OCI-LY1 (cell line): Measurements from ENCODE around the gene TOPAZ1.
"Not testable (repeated sequence)": the region's sequence is repeated elsewhere in the genome, so short reads cannot be mapped to it uniquely, and the experiment has no call there.

Experiments
- H2AFZ ChIP-seq: fragments of 200-600 bp; sonication (generic), shearing (Covaris generic); 2 replicates; pipeline ENCODE4 v1.6.0; 2014; ENCODE audit warnings: antibody characterized with exemption, mild to moderate bottlenecking, low read length
- H3F3A ChIP-seq: fragments of 200-600 bp; sonication (generic), shearing (Covaris generic); 2 replicates; pipeline ENCODE4 v1.6.0; 2014; ENCODE audit warnings: mild to moderate bottlenecking, antibody characterized with exemption, low read length, moderate library complexity; ENCODE audit not compliant: insufficient read depth
- H3K27ac ChIP-seq: fragments of 200-600 bp; sonication (generic); 2 replicates; pipeline ENCODE4 v1.5.1; 2014; ENCODE audit warnings: low read length, mixed run types, mild to moderate bottlenecking, low read depth; ENCODE audit not compliant: poor library complexity, severe bottlenecking
- H3K27me3 ChIP-seq: fragments of 200-600 bp; sonication (generic); 2 replicates; pipeline ENCODE4 v1.6.0; 2014; ENCODE audit warnings: antibody characterized with exemption, mild to moderate bottlenecking, low read length, moderate library complexity; ENCODE audit not compliant: insufficient read depth
- H3K36me3 ChIP-seq: fragments of 200-600 bp; sonication (generic); 2 replicates; pipeline ENCODE4 v1.6.1; 2014; ENCODE audit warnings: mild to moderate bottlenecking, antibody characterized with exemption, low read length, moderate library complexity, mixed read lengths; ENCODE audit not compliant: insufficient read depth
- H3K4me1 ChIP-seq: fragments of 200-600 bp; sonication (generic); 2 replicates; pipeline ENCODE4 v1.5.1; 2014; ENCODE audit warnings: mild to moderate bottlenecking, low read length, moderate library complexity; ENCODE audit not compliant: insufficient read depth, severe bottlenecking
- H3K4me2 ChIP-seq: fragments of 200-600 bp; sonication (generic), shearing (Covaris generic); 2 replicates; pipeline ENCODE4 v1.6.1; 2014; ENCODE audit warnings: low read length
- H3K4me3 ChIP-seq: fragments of 200-600 bp; sonication (generic); 2 replicates; pipeline ENCODE4 v1.5.1; 2014; ENCODE audit warnings: low read length, low read depth, mild to moderate bottlenecking, mixed read lengths; ENCODE audit not compliant: poor library complexity, severe bottlenecking
- H3K79me2 ChIP-seq: fragments of 200-600 bp; shearing (Covaris generic); 2 replicates; pipeline ENCODE4 v1.6.1; 2016; ENCODE audit warnings: mixed run types, low read length, mixed read lengths; ENCODE audit not compliant: insufficient read depth
- H3K9ac ChIP-seq: fragments of 200-600 bp; sonication (generic), shearing (Covaris generic); 2 replicates; pipeline ENCODE4 v1.6.1; 2014; ENCODE audit warnings: mild to moderate bottlenecking, low read length, mixed read lengths
- H3K9me2 ChIP-seq: fragments of 200-600 bp; sonication (generic), shearing (Covaris generic); 2 replicates; pipeline ENCODE4 v1.6.1; 2014; ENCODE audit warnings: low read depth, mild to moderate bottlenecking, low read length, mixed read lengths
- H3K9me3 ChIP-seq: fragments of 200-600 bp; shearing (Covaris generic); 2 replicates; pipeline ENCODE4 v1.6.1; 2014; ENCODE audit warnings: low read length, mixed read lengths
- H4K20me1 ChIP-seq: fragments of 200-600 bp; sonication (generic), shearing (Covaris generic); 2 replicates; pipeline ENCODE4 v1.6.0; 2016; ENCODE audit warnings: mild to moderate bottlenecking, low read length; ENCODE audit not compliant: insufficient read depth
- EZH2 ChIP-seq: fragments of 200-600 bp; sonication (generic), shearing (Covaris generic); IDR thresholded peaks from 2 replicates; pipeline ENCODE4 v1.8.0; 2017; ENCODE audit warnings: borderline replicate concordance, mixed run types, mild to moderate bottlenecking, antibody characterized with exemption, low read length, moderate library complexity, mixed read lengths
- TF ChIP-seq, protein P1 (sequence below): fragments of 200-600 bp; sonication (generic), shearing (Covaris generic); IDR thresholded peaks from 2 replicates; pipeline ENCODE4 v1.5.1; 2017; ENCODE audit warnings: mild to moderate bottlenecking, antibody characterized with exemption, low read length, moderate library complexity, mixed read lengths

TOPAZ1 gene

DNA sequence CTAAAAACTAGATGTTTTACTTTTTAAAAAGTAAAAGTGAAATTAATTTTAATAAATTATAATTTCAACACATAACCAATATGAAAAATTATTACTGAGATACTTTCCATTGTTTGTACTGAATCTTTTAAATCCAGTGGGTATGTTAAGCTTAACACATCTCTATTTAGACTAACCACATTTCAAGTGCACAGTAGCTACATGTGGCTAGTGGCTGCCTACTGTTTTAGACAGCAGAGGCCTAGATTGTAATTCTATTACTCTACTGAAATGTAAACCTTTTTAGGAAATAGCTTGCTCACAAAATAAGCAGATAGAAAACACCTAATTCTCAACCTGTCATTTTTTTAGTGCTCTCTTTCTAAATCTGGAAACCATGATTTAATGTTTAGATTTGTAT is 101.7 kb downstream of the TOPAZ1 start:
- H3K79me2 ChIP-seq = 0 out of 2 replicates have a peak, but pooled peaks cover 5% of the 10 kb centered on the region
- H2AFZ ChIP-seq = no peak overlapping the region
- no peaks in the 10 kb centered on the region for H3K9me2 ChIP-seq
- no peak overlapping the region for H3K27ac ChIP-seq
- no peak for TF ChIP-seq EZH2
- TF ChIP-seq, protein P1, sequence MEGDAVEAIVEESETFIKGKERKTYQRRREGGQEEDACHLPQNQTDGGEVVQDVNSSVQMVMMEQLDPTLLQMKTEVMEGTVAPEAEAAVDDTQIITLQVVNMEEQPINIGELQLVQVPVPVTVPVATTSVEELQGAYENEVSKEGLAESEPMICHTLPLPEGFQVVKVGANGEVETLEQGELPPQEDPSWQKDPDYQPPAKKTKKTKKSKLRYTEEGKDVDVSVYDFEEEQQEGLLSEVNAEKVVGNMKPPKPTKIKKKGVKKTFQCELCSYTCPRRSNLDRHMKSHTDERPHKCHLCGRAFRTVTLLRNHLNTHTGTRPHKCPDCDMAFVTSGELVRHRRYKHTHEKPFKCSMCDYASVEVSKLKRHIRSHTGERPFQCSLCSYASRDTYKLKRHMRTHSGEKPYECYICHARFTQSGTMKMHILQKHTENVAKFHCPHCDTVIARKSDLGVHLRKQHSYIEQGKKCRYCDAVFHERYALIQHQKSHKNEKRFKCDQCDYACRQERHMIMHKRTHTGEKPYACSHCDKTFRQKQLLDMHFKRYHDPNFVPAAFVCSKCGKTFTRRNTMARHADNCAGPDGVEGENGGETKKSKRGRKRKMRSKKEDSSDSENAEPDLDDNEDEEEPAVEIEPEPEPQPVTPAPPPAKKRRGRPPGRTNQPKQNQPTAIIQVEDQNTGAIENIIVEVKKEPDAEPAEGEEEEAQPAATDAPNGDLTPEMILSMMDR = no peak
- no peak overlapping the region for H3K4me3 ChIP-seq
- no peaks in the 10 kb centered on the region for H3F3A ChIP-seq
- peaks cover 18% of the 10 kb centered on the region for H3K4me1 ChIP-seq
- H4K20me1 ChIP-seq = no peaks in the 10 kb centered on the region
- H3K36me3 ChIP-seq = no peaks in the 10 kb centered on the region
- no peaks in the 10 kb centered on the region for H3K27me3 ChIP-seq
- H3K9ac ChIP-seq = no peak overlapping the region
- H3K4me2 ChIP-seq = no peak overlapping the region
- no peaks in the 10 kb centered on the region for H3K9me3 ChIP-seq

- H4K20me1 ChIP-seq, H3K9ac ChIP-seq, H3K9me2 ChIP-seq, H3K4me1 ChIP-seq, H3K9me3 ChIP-seq, H3K36me3 ChIP-seq, H3K4me2 ChIP-seq, H2AFZ ChIP-seq, H3K27me3 ChIP-seq, H3K27ac ChIP-seq, H3K4me3 ChIP-seq, H3K79me2 ChIP-seq, H3F3A ChIP-seq: not testable (repeated sequence)
Observed at GRCh38 chr3:44346590-44346989, 104.9 kb downstream of the TOPAZ1 start.

GRCh38 chr3:44348993-44349392 is 107.3 kb downstream of the TOPAZ1 start:
- no peaks in the 10 kb centered on the region for H4K20me1 ChIP-seq
- no peaks in the 10 kb centered on the region for H3K36me3 ChIP-seq
- no peaks in the 10 kb centered on the region for H3K27me3 ChIP-seq
- H3K4me3 ChIP-seq = no peak overlapping the region
- H3K79me2 ChIP-seq = no peaks in the 10 kb centered on the region
- no peak overlapping the region for H2AFZ ChIP-seq
- H3K9me2 ChIP-seq = no peaks in the 10 kb centered on the region
- no peaks in the 10 kb centered on the region for H3F3A ChIP-seq
- no peak for TF ChIP-seq EZH2
- TF ChIP-seq, protein P1 = no peak
- no peaks in the 10 kb centered on the region for H3K4me1 ChIP-seq
- H3K27ac ChIP-seq = no peak overlapping the region
- no peaks in the 10 kb centered on the region for H3K9me3 ChIP-seq
- H3K4me2 ChIP-seq = no peak overlapping the region
- no peak overlapping the region for H3K9ac ChIP-seq

DNA sequence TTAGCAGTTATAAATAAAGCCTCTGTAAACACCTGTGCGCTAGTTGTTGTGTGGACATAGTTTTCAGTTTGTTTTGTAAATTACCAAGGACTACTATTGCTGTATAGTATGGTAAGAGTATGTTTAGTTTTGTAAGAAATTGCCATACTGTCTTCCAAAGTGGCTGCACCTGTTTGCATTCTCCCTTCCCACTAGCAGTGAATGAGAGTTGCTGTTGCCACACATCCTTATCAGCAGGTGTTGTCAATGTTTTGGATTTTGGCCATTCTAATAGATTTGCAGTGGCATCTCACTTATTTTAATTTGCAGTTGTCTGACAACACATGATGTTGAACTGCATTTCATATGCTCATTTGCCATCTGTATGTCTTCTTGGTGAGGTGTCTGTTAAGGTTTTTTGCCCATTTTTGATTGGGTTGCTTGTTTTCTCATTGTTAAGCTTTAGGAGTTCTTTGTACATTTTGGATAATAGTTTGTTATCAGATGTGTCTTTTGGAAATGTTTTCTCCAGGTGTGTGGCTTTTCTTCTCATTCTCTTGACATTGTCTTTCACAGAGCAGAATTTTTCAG is 111.8 kb downstream of the TOPAZ1 start:
- TF ChIP-seq, protein P1 = no peak
- no peak for TF ChIP-seq EZH2
- Histone ChIP-seq H3K9me2 (peaks cover 2% of the 10 kb centered on the region; the same call in 1 of the 2 replicates), H3F3A (no peaks in the 10 kb centered on the region), H3K9me3 (no peaks in the 10 kb centered on the region), H3K4me3 (no peak overlapping the region), H3K4me2 (no peak overlapping the region), H3K9ac (no peak overlapping the region), H2AFZ (no peak overlapping the region), H3K4me1 (no peaks in the 10 kb centered on the region), H3K79me2 (no peaks in the 10 kb centered on the region), H4K20me1 (no peaks in the 10 kb centered on the region), H3K27me3 (no peaks in the 10 kb centered on the region), H3K36me3 (no peaks in the 10 kb centered on the region; the same call in 1 of the 2 replicates), H3K27ac (no peak overlapping the region)
